ENCODE results near the gene CCT3.

CCT3 gene

GRCh38 chr1:156281281-156281680, 56.8 kb downstream of the CCT3 start:
- DNase-seq (ENCODE audit: low read depth) = no peak

GRCh38 chr1:156279837-156280236, 58.3 kb downstream of the CCT3 start:
- DNase-seq (ENCODE audit: low read depth) = no peak

DNA sequence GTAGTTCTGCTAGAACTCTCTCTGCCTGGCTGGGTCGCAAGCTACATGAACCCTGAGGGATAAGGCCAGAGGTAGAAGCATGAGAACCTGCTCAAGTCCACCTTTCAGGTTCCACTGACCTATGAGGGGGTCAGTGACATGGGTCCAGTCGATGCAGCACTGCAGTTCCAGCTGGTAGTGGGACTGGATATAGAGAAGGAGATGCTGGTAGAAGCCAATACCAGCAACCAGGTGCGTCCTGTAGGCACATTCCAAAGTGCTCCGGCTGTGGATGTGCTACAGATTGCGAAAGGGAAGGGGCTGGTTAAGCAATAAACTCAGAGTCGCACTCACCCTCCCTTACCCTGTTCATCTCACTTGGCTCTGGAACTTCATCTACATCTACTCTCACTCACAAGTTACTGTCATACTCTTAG, 61.1 kb downstream of the CCT3 start:
- DNase-seq (ENCODE audit: low read depth) = no peak

DNA sequence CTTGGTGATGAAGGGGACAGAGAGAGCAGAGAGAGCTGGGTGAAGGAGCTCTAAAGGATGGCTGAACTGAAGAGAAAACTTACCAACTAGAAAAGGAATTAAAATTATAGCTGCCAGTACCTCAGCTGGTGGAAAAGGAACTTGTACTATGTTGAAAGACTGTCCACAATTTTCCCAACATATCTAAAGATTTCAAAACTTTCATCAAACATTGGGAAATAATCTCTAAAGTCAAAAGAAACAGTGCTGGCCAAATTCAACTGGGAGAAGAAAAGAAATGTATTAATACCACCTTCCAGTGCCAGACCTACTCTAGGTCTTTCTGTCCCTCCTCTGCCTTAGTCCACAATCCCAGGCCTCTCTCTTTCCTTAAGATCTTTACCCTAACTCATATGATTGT, 61.6 kb downstream of the CCT3 start:
- no peak for DNase-seq (ENCODE audit: low read depth)

GRCh38 chr1:156270314-156270713, 67.8 kb downstream of the CCT3 start:
- DNase-seq (ENCODE audit: low read depth) = no peak

DNA sequence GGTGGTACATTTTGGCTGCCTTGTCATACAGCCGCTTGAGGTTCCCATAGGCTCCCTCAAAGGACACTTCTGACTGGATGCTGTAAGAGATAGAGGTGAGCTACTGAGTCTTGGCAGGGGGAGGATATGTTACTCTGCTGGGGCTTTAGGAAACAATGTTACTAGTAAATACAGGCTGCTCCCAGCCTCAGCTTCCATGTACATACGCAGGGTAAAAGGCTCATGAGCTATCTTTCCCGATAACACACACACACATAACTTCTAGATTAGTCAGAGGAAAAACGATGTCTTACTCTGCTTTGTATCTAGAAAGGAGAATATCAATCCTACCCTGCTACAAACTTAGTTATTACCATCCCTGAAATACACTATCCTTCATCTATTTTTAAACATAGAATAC, 69.8 kb downstream of the CCT3 start:
- DNase-seq (ENCODE audit: low read depth) = no peak

DNA sequence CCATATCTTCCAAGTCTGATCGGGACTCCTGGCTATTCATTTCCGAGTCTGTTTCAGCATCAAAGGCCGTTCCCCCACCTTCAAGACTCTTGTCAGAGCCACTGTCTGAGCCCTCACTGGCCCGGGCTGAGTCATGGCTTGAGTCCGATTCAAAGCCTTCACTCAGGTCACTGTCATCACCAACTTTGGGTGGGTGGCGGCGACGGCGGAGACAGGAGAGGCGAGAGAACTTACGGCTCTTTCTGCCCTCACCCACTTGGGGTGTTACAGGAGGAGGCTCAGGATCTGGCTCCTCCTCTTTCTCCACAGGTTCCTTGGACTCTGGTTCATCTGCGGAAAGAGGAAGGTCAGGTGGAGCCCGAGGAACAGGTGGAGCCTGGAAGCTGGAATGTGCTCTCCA, 72.0 kb downstream of the CCT3 start:
- no peak for DNase-seq (ENCODE audit: low read depth)

DNA sequence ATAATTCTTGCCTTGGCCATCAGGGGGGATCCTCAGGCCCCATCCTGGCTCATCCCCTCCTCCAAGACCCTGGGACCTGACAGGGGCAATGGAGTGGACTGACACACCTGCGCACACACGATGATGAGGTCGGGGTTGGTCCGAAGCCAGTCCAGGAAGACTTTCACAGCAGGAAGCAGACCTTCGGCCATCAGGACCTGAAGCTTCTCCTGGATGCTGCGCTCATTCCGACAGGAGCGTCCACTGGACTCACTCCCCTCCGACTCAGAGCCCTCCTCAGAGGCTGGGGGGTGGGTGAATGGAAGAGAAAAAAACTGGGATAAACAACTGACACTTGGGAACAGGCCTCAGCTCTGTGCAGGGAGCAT, 74.8 kb downstream of the CCT3 start:
- no peak for DNase-seq (ENCODE audit: low read depth)

- no peak for DNase-seq (ENCODE audit: low read depth)
Observed at GRCh38 chr1:156262461-156263287, 75.4 kb downstream of the CCT3 start.

DNA sequence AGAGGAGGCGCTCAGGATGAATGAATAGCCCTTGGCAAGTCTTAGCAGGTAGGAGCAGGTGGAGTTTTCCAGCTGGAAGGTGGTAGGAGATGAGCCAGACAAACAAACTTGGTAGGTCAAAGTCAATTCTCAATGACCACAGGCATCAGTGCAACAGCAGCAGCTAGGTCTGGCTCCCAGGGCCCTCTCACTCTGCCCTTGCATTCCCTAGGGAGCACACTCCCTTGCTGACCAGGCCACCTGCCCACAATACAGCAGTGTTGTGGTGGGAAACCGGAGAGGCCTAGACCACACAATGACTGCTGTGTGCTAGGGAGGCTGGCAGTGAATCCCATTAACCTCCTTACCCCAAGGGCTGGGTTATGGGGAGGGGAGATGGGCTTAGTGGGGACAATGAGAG, 77.2 kb downstream of the CCT3 start:
- DNase-seq (ENCODE audit: low read depth) = no peak

DNA sequence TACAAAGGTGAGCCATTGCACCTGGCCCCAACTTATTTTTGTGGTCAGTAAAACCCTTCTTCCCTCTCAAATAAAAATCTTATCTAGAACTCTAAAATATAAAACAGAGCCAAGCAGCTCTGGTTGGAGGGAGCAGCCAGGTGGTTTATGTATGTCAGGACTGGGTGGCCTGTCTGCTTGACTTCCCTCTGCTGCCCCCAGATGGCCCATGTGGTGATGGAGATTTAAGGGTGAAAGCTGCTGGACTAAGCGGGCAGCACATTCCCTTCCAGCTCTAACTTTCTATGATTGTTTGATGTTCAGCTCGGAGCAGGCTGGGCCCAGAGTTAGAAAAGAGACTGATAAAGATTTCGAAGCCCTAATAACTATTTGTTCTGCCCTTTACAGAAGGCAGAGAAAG, 78.3 kb downstream of the CCT3 start:
- no peak for DNase-seq (ENCODE audit: low read depth)

Data from stimulated activated CD8-positive, alpha-beta memory T cell treated with anti-CD3 and anti-CD28 coated beads, Interleukin-15, amount 100 ng/mL, for 1 hour (primary cell).